Neural cell (in vitro differentiated cells): ENCODE results near the gene KRT74. TPM values are rescaled to one million over a fixed set of nuclear protein-coding genes. Genes with fewer than 3 reads are reported as not detected.
A peak's percentile ranks its signal among the peaks of the same experiment; 100 is the strongest.

Source experiments
- H2AFZ ChIP-seq: fragments of 200-600, 300-800 bp; sonication (generic), shearing (Covaris generic); 2 replicates; pipeline ENCODE4 v1.6.0; 2014; ENCODE audit warnings: low read depth, mild to moderate bottlenecking, antibody characterized with exemption, low read length, moderate library complexity
- H3F3A ChIP-seq: fragments of 200-600 bp; shearing (Covaris generic); 2 replicates; pipeline ENCODE4 v1.6.1; 2016; ENCODE audit warnings: mild to moderate bottlenecking, moderate library complexity, mixed read lengths, antibody characterized with exemption, low read length; ENCODE audit not compliant: insufficient read depth, poor library complexity, severe bottlenecking
- H3K27ac ChIP-seq: fragments of 200-600, 300-800 bp; sonication (generic), shearing (Covaris generic); 2 replicates; pipeline ENCODE4 v1.5.1; 2014; ENCODE audit warnings: mild to moderate bottlenecking, low read length, moderate library complexity
- H3K27me3 ChIP-seq: fragments of 300-800, 200-600 bp; sonication (generic), shearing (Covaris generic); 2 replicates; pipeline ENCODE4 v1.6.0; 2014; ENCODE audit warnings: mild to moderate bottlenecking, low read depth, low read length, moderate library complexity; ENCODE audit not compliant: insufficient read depth
- H3K36me3 ChIP-seq: fragments of 300-800, 200-600 bp; sonication (generic), shearing (Covaris generic); 2 replicates; pipeline ENCODE4 v1.5.1; 2014; ENCODE audit warnings: mild to moderate bottlenecking, antibody characterized with exemption, low read length, moderate library complexity; ENCODE audit not compliant: insufficient read depth
- H3K4me2 ChIP-seq: fragments of 300-800, 200-600 bp; sonication (generic), shearing (Covaris generic); 2 replicates; pipeline ENCODE4 v1.6.0; 2014; ENCODE audit warnings: mild to moderate bottlenecking, low read length
- H3K4me3 ChIP-seq: fragments of 300-800, 200-600 bp; sonication (generic), shearing (Covaris generic); 2 replicates; pipeline ENCODE4 v1.5.1; 2014; ENCODE audit warnings: mild to moderate bottlenecking, low read length, moderate library complexity
- H3K79me2 ChIP-seq: fragments of 200-600 bp; shearing (Covaris generic); replicated peaks from 2 replicates; pipeline ENCODE4 v1.6.0; 2014; ENCODE audit warnings: mild to moderate bottlenecking, low read length, moderate library complexity; ENCODE audit not compliant: insufficient read depth
- H3K9ac ChIP-seq: fragments of 300-800, 200-600 bp; sonication (generic), shearing (Covaris generic); 2 replicates; pipeline ENCODE4 v1.6.1; 2016; ENCODE audit warnings: mild to moderate bottlenecking, low read length, mixed read lengths
- H3K9me2 ChIP-seq: fragments of 200-600 bp; shearing (Covaris generic); 2 replicates; pipeline ENCODE4 v1.6.1; 2016; ENCODE audit warnings: mild to moderate bottlenecking, low read length, mixed read lengths; ENCODE audit not compliant: insufficient read depth
- H3K9me3 ChIP-seq: fragments of 200-600, 300-800 bp; sonication (generic), shearing (Covaris generic); 2 replicates; pipeline ENCODE4 v1.6.1; 2016; ENCODE audit warnings: mild to moderate bottlenecking, mixed run types, low read length, moderate library complexity, mixed read lengths
- H4K20me1 ChIP-seq: fragments of 200-600 bp; shearing (Covaris generic); 2 replicates; pipeline ENCODE4 v1.6.1; 2016; ENCODE audit warnings: mild to moderate bottlenecking, mixed run types; ENCODE audit not compliant: insufficient read depth
- EP300 ChIP-seq: fragments of 450-650 bp; conservative IDR thresholded peaks from 2 replicates; pipeline ENCODE4 v1.6.1; 2014; ENCODE audit warnings: antibody characterized with exemption, mild to moderate bottlenecking, moderate library complexity; ENCODE audit not compliant: poor library complexity, severe bottlenecking
- EZH2 ChIP-seq: fragments of 200-600, 300-800 bp; shearing (Covaris generic), sonication (generic); IDR thresholded peaks from 2 replicates; pipeline ENCODE4 v1.6.1; 2014; ENCODE audit warnings: antibody characterized with exemption, low read length, borderline replicate concordance, mild to moderate bottlenecking; ENCODE audit not compliant: insufficient read depth, poor library complexity, severe bottlenecking
- MXI1 ChIP-seq: fragments of 450-650 bp; conservative IDR thresholded peaks from 2 replicates; pipeline ENCODE4 v1.6.1; 2014; ENCODE audit warnings: antibody characterized with exemption, mild to moderate bottlenecking; ENCODE audit not compliant: poor library complexity, severe bottlenecking
- POLR2AphosphoS5 ChIP-seq: IDR thresholded peaks from 2 replicates; pipeline ENCODE4 v1.6.1; 2012
- RAD21 ChIP-seq: fragments of 450-650 bp; conservative IDR thresholded peaks from 2 replicates; pipeline ENCODE4 v1.6.1; 2014; ENCODE audit warnings: antibody characterized with exemption, mild to moderate bottlenecking, moderate library complexity
- SMC3 ChIP-seq: fragments of 450-650 bp; conservative IDR thresholded peaks from 2 replicates; pipeline ENCODE4 v1.6.1; 2014; ENCODE audit warnings: antibody characterized with exemption, mild to moderate bottlenecking, moderate library complexity; ENCODE audit not compliant: poor library complexity
- TAF1 ChIP-seq: IDR thresholded peaks from 2 replicates; pipeline ENCODE4 v1.6.1; 2012; ENCODE audit warnings: low read depth
- polyA plus RNA-seq: library from polyadenylated mRNA; depleted of rRNA; stranded (reverse); fragments of >200 nt; gene quantifications from 2 replicates; pipeline ENCODE4 v1.2.3, GENCODE V29; 2014
- TF ChIP-seq, protein P1 (sequence below): IDR thresholded peaks from 2 replicates; pipeline ENCODE4 v1.6.1; 2012; ENCODE audit warnings: borderline replicate concordance
- TF ChIP-seq, protein P2 (sequence below): fragments of 450-650 bp; IDR thresholded peaks from 2 replicates; pipeline ENCODE4 v1.5.1; 2014; ENCODE audit warnings: antibody characterized with exemption, mild to moderate bottlenecking, moderate library complexity; ENCODE audit not compliant: poor library complexity, severe bottlenecking

KRT74 gene
- polyA plus RNA-seq, 1 donor from 2014 or later = not detected

DNA sequence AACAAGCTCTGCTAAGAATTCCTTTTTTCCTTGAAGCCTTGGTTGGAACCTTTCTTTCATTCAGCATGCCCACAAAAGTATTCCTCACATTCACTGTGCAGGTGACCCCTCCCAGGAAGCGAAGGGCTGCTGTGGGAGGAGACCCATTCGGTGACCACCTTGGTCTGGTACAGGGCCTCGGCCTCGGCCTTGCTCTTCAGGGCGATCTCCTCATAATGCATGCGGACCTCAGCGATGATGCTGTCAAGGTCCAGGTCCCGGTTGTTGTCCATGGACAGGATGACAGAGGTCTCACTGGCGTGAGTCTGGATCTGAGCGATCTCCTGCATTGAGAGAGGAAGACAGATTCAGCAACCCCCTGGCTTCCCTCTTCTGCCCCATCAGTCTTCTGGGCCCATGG is 3.1 kb downstream of the KRT74 start:
- Histone ChIP-seq H4K20me1 (no peaks in the 10 kb centered on the region), H3K79me2 (no peaks in the 10 kb centered on the region), H3K9me3 (no peaks in the 10 kb centered on the region), H3K36me3 (no peaks in the 10 kb centered on the region), H3K9ac (no peak overlapping the region), H3K4me2 (no peak overlapping the region), H3K4me3 (no peak overlapping the region), H3K27ac (no peak overlapping the region), H2AFZ (no peak overlapping the region), H3K27me3 (no peaks in the 10 kb centered on the region), H3K9me2 (no peaks in the 10 kb centered on the region), H3F3A (no peaks in the 10 kb centered on the region)
- no peak for TF ChIP-seq EZH2

DNA sequence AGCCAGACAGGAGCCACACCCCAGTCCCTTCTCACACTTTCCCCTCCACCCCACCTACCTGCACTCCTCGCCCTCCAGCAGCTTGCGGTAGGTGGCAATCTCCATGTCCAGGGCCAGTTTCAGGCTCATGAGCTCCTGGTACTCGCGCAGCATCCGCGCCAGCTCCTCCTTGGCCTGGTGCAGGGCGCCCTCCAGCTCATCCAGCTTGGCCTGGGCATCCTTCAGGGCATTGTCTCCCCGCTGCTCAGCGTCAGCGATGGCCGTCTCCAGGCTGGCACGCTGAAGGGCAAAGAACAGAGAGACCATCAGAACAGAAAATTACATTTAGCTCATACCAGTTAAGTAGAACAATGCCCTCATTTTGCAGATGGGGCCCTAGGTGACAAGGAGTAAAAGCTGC is 5.5 kb downstream of the KRT74 start:
- Histone ChIP-seq H3K27ac (no peak overlapping the region), H3K4me2 (no peak overlapping the region), H3K4me3 (no peak overlapping the region), H3F3A (no peaks in the 10 kb centered on the region), H4K20me1 (no peaks in the 10 kb centered on the region), H2AFZ (no peak overlapping the region), H3K9me3 (no peaks in the 10 kb centered on the region), H3K9me2 (no peaks in the 10 kb centered on the region), H3K27me3 (no peaks in the 10 kb centered on the region), H3K9ac (no peak overlapping the region), H3K79me2 (no peaks in the 10 kb centered on the region), H3K36me3 (no peaks in the 10 kb centered on the region)
- TF ChIP-seq, protein P1, sequence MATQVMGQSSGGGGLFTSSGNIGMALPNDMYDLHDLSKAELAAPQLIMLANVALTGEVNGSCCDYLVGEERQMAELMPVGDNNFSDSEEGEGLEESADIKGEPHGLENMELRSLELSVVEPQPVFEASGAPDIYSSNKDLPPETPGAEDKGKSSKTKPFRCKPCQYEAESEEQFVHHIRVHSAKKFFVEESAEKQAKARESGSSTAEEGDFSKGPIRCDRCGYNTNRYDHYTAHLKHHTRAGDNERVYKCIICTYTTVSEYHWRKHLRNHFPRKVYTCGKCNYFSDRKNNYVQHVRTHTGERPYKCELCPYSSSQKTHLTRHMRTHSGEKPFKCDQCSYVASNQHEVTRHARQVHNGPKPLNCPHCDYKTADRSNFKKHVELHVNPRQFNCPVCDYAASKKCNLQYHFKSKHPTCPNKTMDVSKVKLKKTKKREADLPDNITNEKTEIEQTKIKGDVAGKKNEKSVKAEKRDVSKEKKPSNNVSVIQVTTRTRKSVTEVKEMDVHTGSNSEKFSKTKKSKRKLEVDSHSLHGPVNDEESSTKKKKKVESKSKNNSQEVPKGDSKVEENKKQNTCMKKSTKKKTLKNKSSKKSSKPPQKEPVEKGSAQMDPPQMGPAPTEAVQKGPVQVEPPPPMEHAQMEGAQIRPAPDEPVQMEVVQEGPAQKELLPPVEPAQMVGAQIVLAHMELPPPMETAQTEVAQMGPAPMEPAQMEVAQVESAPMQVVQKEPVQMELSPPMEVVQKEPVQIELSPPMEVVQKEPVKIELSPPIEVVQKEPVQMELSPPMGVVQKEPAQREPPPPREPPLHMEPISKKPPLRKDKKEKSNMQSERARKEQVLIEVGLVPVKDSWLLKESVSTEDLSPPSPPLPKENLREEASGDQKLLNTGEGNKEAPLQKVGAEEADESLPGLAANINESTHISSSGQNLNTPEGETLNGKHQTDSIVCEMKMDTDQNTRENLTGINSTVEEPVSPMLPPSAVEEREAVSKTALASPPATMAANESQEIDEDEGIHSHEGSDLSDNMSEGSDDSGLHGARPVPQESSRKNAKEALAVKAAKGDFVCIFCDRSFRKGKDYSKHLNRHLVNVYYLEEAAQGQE = no peak
- TF ChIP-seq POLR2AphosphoS5 (no peak), RAD21 (no peak), MXI1 (no peak), EZH2 (no peak), SMC3 (no peak), TAF1 (no peak)
- TF ChIP-seq, protein P2, sequence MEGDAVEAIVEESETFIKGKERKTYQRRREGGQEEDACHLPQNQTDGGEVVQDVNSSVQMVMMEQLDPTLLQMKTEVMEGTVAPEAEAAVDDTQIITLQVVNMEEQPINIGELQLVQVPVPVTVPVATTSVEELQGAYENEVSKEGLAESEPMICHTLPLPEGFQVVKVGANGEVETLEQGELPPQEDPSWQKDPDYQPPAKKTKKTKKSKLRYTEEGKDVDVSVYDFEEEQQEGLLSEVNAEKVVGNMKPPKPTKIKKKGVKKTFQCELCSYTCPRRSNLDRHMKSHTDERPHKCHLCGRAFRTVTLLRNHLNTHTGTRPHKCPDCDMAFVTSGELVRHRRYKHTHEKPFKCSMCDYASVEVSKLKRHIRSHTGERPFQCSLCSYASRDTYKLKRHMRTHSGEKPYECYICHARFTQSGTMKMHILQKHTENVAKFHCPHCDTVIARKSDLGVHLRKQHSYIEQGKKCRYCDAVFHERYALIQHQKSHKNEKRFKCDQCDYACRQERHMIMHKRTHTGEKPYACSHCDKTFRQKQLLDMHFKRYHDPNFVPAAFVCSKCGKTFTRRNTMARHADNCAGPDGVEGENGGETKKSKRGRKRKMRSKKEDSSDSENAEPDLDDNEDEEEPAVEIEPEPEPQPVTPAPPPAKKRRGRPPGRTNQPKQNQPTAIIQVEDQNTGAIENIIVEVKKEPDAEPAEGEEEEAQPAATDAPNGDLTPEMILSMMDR = no peak

DNA sequence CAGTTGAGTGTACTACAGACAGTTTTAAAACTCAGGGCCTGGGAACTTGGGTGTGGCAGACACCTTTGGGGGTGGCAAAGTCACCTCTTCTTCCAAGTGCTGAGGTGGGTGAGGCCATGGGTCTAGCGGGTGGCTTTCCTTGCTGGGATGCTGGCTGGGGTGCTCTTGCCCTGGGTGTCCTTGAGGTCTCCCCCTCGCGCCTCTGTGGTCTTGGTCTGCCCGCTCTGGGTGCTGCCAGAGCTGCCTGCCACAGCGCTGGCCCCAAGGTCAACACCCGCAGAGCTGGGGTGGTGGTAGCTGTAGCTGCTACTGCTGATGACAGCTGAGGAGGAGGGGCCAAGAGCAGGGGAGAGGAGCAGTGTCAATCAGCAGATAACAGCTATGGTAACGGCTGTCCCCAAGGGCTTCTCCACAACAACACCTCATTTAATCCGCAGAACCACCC is 6.8 kb downstream of the KRT74 start:
- TF ChIP-seq EP300 = peak; percentile 25
- TF ChIP-seq, protein P1 = no peak
- H3K27ac ChIP-seq = no peak overlapping the region
- H3F3A ChIP-seq = no peaks in the 10 kb centered on the region
- H4K20me1 ChIP-seq = no peaks in the 10 kb centered on the region
- no peaks in the 10 kb centered on the region for H3K27me3 ChIP-seq
- no peak overlapping the region for H3K9ac ChIP-seq
- H3K4me3 ChIP-seq = peak overlapping the region; percentile 30
- H3K79me2 ChIP-seq = no peaks in the 10 kb centered on the region
- no peaks in the 10 kb centered on the region for H3K36me3 ChIP-seq
- H3K9me2 ChIP-seq = no peaks in the 10 kb centered on the region
- H3K4me2 ChIP-seq = no peak overlapping the region
- H2AFZ ChIP-seq = no peak overlapping the region
- H3K9me3 ChIP-seq = no peaks in the 10 kb centered on the region
